ENCODE measurements around the gene ASB13. TPM values are rescaled to one million over a fixed set of nuclear protein-coding genes. Genes with fewer than 3 reads are reported as not detected.

ASB13 gene
- total and polyA plus RNA-seq, 2 of the 13 experiments (the other 11 are each of a cell fraction or from before 2014, with no cell fraction given), result 9.3 to 15.4 TPM

DNA sequence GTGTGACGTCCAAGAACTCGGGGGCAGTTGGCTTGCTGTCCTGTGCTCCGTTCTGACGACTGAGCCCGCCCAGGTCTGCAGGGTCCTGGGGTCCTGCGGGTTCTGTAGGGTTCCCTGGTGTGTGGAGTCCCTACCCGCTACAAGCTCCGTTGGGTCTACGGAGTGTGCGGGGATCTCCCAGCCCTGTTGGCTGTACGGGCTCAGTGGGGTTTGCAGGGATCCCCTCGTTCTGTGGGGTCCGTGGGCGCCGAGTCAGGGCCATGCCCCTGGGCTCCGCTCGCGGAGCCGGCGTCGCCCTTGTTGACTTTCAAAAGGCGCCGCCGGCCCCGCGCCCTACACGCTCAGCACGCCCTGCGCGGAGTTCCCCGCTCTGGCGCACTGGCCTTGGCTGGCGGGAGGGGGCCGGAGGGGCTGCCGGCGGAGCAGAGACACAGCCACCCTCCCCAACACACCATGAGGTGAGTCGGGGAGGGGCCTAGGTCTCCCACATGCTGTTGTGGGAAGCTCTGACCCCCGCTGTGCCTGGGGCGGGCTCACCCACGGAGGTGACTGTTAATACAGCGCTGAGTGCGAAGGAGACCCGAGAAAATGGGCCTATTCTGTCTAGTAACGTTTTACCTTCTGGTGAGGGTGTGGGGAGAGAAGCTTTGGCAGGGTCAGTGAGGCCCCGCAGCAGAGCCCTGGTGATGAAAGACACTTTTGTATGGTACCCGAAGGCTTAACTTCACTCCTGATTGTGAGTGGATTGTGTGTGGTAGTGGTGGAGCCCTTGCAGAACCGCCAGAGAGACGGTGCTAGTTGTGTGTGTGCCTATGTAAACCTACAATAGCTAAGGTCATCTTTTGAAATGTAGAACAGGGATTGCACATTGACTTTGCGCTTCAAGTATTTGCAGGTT, 26.3 kb upstream of the ASB13 start (continued):
- TF ChIP-seq SMAD3 (CRISPR knock-in tag; IDR thresholded peaks at IDR 0.05) (peak; percentile 90), RORA (CRISPR knock-in tag; IDR thresholded peaks at IDR 0.05) (no peak; the same call in 1 of the 2 replicates), POLR2AphosphoS2 (IDR thresholded peaks at IDR 0.05; ENCODE audit: low read depth, low read length) (no peak), NKX3-1 (CRISPR knock-in tag; IDR thresholded peaks at IDR 0.05) (no peak), ZNF747 (CRISPR knock-in tag; IDR thresholded peaks at IDR 0.05; ENCODE audit: borderline replicate concordance) (0 out of 2 replicates have a peak, but pooled peaks have one; percentile 72), ZNF780A (CRISPR knock-in tag; IDR thresholded peaks at IDR 0.05) (0 out of 2 replicates have a peak, but pooled peaks have one; percentile 41), BRD4 (CRISPR knock-in tag; IDR thresholded peaks at IDR 0.05) (peak; percentile 76; the same call in 1 of the 2 replicates), ZNF75D (CRISPR knock-in tag; IDR thresholded peaks at IDR 0.05; ENCODE audit: borderline replicate concordance) (no peak)
- TF ChIP-seq, protein P1, sequence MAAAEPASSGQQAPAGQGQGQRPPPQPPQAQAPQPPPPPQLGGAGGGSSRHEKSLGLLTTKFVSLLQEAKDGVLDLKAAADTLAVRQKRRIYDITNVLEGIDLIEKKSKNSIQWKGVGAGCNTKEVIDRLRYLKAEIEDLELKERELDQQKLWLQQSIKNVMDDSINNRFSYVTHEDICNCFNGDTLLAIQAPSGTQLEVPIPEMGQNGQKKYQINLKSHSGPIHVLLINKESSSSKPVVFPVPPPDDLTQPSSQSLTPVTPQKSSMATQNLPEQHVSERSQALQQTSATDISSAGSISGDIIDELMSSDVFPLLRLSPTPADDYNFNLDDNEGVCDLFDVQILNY (CRISPR knock-in tag; conservative IDR thresholded peaks at IDR 0.05), result no peak; the same call in 1 of the 2 replicates
- TF ChIP-seq, protein P2, sequence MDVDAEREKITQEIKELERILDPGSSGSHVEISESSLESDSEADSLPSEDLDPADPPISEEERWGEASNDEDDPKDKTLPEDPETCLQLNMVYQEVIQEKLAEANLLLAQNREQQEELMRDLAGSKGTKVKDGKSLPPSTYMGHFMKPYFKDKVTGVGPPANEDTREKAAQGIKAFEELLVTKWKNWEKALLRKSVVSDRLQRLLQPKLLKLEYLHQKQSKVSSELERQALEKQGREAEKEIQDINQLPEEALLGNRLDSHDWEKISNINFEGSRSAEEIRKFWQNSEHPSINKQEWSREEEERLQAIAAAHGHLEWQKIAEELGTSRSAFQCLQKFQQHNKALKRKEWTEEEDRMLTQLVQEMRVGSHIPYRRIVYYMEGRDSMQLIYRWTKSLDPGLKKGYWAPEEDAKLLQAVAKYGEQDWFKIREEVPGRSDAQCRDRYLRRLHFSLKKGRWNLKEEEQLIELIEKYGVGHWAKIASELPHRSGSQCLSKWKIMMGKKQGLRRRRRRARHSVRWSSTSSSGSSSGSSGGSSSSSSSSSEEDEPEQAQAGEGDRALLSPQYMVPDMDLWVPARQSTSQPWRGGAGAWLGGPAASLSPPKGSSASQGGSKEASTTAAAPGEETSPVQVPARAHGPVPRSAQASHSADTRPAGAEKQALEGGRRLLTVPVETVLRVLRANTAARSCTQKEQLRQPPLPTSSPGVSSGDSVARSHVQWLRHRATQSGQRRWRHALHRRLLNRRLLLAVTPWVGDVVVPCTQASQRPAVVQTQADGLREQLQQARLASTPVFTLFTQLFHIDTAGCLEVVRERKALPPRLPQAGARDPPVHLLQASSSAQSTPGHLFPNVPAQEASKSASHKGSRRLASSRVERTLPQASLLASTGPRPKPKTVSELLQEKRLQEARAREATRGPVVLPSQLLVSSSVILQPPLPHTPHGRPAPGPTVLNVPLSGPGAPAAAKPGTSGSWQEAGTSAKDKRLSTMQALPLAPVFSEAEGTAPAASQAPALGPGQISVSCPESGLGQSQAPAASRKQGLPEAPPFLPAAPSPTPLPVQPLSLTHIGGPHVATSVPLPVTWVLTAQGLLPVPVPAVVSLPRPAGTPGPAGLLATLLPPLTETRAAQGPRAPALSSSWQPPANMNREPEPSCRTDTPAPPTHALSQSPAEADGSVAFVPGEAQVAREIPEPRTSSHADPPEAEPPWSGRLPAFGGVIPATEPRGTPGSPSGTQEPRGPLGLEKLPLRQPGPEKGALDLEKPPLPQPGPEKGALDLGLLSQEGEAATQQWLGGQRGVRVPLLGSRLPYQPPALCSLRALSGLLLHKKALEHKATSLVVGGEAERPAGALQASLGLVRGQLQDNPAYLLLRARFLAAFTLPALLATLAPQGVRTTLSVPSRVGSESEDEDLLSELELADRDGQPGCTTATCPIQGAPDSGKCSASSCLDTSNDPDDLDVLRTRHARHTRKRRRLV (CRISPR knock-in tag; IDR thresholded peaks at IDR 0.05), result 0 out of 2 replicates have a peak, but pooled peaks have one; percentile 57
- TF ChIP-seq, protein P3, sequence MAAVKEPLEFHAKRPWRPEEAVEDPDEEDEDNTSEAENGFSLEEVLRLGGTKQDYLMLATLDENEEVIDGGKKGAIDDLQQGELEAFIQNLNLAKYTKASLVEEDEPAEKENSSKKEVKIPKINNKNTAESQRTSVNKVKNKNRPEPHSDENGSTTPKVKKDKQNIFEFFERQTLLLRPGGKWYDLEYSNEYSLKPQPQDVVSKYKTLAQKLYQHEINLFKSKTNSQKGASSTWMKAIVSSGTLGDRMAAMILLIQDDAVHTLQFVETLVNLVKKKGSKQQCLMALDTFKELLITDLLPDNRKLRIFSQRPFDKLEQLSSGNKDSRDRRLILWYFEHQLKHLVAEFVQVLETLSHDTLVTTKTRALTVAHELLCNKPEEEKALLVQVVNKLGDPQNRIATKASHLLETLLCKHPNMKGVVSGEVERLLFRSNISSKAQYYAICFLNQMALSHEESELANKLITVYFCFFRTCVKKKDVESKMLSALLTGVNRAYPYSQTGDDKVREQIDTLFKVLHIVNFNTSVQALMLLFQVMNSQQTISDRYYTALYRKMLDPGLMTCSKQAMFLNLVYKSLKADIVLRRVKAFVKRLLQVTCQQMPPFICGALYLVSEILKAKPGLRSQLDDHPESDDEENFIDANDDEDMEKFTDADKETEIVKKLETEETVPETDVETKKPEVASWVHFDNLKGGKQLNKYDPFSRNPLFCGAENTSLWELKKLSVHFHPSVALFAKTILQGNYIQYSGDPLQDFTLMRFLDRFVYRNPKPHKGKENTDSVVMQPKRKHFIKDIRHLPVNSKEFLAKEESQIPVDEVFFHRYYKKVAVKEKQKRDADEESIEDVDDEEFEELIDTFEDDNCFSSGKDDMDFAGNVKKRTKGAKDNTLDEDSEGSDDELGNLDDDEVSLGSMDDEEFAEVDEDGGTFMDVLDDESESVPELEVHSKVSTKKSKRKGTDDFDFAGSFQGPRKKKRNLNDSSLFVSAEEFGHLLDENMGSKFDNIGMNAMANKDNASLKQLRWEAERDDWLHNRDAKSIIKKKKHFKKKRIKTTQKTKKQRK (IDR thresholded peaks at IDR 0.05; ENCODE audit: low read length), result no peak
- TF ChIP-seq, protein P4, sequence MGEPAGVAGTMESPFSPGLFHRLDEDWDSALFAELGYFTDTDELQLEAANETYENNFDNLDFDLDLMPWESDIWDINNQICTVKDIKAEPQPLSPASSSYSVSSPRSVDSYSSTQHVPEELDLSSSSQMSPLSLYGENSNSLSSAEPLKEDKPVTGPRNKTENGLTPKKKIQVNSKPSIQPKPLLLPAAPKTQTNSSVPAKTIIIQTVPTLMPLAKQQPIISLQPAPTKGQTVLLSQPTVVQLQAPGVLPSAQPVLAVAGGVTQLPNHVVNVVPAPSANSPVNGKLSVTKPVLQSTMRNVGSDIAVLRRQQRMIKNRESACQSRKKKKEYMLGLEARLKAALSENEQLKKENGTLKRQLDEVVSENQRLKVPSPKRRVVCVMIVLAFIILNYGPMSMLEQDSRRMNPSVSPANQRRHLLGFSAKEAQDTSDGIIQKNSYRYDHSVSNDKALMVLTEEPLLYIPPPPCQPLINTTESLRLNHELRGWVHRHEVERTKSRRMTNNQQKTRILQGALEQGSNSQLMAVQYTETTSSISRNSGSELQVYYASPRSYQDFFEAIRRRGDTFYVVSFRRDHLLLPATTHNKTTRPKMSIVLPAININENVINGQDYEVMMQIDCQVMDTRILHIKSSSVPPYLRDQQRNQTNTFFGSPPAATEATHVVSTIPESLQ (CRISPR knock-in tag; conservative IDR thresholded peaks at IDR 0.05), result peak; percentile 42; the same call in 1 of the 2 replicates
- TF ChIP-seq, protein P5, sequence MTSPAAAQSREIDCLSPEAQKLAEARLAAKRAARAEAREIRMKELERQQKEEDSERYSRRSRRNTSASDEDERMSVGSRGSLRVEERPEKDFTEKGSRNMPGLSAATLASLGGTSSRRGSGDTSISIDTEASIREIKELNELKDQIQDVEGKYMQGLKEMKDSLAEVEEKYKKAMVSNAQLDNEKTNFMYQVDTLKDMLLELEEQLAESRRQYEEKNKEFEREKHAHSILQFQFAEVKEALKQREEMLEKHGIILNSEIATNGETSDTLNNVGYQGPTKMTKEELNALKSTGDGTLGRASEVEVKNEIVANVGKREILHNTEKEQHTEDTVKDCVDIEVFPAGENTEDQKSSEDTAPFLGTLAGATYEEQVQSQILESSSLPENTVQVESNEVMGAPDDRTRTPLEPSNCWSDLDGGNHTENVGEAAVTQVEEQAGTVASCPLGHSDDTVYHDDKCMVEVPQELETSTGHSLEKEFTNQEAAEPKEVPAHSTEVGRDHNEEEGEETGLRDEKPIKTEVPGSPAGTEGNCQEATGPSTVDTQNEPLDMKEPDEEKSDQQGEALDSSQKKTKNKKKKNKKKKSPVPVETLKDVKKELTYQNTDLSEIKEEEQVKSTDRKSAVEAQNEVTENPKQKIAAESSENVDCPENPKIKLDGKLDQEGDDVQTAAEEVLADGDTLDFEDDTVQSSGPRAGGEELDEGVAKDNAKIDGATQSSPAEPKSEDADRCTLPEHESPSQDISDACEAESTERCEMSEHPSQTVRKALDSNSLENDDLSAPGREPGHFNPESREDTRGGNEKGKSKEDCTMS (CRISPR knock-in tag; conservative IDR thresholded peaks at IDR 0.05), result no peak
